ENCODE data around the gene STK4.

DNA sequence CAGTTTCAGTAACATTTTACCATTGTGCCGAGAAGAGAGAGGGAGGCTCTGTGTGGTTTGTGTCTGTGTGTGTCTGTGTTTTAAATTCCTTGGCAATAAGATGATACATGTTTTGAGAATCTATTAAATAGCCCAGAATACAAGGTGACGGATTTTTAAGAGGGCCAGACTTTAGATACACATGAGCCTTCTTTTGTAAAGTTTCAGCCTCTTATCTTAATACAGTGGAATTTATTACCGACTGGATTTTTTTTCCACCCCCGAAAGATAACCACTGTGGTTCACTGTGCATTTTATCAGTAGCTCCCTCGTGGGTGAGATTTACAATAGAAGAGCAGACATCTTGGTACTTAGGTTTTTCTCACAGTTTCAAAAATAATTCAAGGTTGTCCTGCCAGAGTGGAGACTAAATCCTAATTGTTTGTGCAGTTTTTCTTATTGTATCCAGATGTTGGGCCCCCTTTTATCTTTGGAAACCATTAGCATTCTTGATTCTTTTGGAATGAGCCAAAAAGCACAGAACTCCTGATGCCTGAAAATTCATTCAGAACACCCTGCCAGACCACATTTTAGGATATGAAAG is 49.9 kb downstream of the STK4 start:
- TF ChIP-seq, protein P1, sequence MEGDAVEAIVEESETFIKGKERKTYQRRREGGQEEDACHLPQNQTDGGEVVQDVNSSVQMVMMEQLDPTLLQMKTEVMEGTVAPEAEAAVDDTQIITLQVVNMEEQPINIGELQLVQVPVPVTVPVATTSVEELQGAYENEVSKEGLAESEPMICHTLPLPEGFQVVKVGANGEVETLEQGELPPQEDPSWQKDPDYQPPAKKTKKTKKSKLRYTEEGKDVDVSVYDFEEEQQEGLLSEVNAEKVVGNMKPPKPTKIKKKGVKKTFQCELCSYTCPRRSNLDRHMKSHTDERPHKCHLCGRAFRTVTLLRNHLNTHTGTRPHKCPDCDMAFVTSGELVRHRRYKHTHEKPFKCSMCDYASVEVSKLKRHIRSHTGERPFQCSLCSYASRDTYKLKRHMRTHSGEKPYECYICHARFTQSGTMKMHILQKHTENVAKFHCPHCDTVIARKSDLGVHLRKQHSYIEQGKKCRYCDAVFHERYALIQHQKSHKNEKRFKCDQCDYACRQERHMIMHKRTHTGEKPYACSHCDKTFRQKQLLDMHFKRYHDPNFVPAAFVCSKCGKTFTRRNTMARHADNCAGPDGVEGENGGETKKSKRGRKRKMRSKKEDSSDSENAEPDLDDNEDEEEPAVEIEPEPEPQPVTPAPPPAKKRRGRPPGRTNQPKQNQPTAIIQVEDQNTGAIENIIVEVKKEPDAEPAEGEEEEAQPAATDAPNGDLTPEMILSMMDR (conservative IDR thresholded peaks at IDR 0.05; ENCODE audit: low read depth, low read length) = no peak
- TF ChIP-seq CEBPB (IDR thresholded peaks at IDR 0.05; ENCODE audit: low read depth, low read length) (no peak), CHD1 (IDR thresholded peaks at IDR 0.05; ENCODE audit: low read depth, low read length) (no peak), SMC3 (IDR thresholded peaks at IDR 0.05; ENCODE audit: low read depth, low read length) (no peak)
